GM23248 (cell line): ENCODE measurements around the gene CDH13.

Experiments
- EZH2 ChIP-seq: fragments of 200-600 bp; sonication (generic); IDR thresholded peaks from 2 replicates; pipeline ENCODE4 v1.6.1; 2018; ENCODE audit warnings: antibody characterized with exemption, mild to moderate bottlenecking; ENCODE audit not compliant: insufficient read depth, poor library complexity, severe bottlenecking
- EZH2phosphoT487 ChIP-seq: fragments of 200-600 bp; sonication (generic); IDR thresholded peaks from 2 replicates; pipeline ENCODE4 v1.6.1; 2018; ENCODE audit warnings: antibody characterized with exemption, moderate library complexity, mild to moderate bottlenecking, low read depth; ENCODE audit not compliant: insufficient read depth

DNA sequence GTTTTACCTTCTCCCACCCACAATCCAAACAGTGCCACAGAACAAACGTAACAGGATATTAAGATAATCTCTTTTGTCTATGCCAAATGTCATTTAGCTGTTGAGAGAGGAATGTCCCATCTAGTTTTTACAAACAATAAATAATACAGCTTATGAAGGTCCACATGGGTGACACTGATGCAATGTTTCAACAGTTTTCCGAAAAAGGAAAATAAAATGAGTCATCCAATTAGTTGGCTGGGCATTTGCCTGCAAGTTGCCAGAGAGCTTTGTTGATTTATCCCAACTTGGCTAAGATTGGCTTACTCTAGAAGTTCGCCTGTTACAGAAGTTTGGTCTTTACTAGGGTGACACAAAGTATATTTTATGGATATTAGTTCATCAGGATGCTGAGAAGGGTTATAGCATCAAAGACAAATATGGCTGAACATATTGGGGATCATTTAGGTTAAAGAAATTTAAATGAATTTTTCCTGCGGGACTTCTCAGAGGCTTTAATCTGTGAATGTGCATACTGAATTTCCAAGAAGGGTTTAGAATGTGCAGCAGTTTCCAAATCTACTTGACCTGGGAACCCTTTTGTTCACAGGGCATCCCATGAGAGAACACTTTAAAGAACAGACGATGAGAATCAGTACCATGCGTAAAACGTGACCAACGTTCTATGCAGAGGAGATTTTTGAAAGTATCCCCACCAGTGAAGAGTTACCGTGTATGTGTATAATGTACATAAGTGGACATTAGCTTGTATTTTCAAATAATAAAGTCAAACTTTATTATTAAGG is 73.1 kb downstream of the CDH13 start:
- TF ChIP-seq EZH2phosphoT487 (no peak), EZH2 (no peak)
